Skeletal muscle satellite cell (primary cell): ENCODE data around the gene CAMKK2.

Source experiments
- H3K27me3 ChIP-seq: 2 replicates; pipeline ENCODE4 v1.7.0; 2013; ENCODE audit warnings: low read length; ENCODE audit not compliant: control insufficient read depth, insufficient read depth
- H3K36me3 ChIP-seq: 2 replicates; pipeline ENCODE4 v1.7.0; 2013; ENCODE audit warnings: mild to moderate bottlenecking, control low read depth, low read length; ENCODE audit not compliant: insufficient read depth
- H3K4me1 ChIP-seq: 2 replicates; pipeline ENCODE4 v1.7.0; 2013; ENCODE audit warnings: low read length; ENCODE audit not compliant: control insufficient read depth, insufficient read depth
- H3K4me2 ChIP-seq: 2 replicates; pipeline ENCODE4 v1.7.0; 2013; ENCODE audit warnings: mild to moderate bottlenecking, low read length
- H3K4me3 ChIP-seq: 2 replicates; pipeline ENCODE4 v1.7.0; 2013; ENCODE audit warnings: low read length
- H3K9ac ChIP-seq: 2 replicates; pipeline ENCODE4 v1.7.0; 2013; ENCODE audit warnings: mild to moderate bottlenecking, low read depth, low read length, moderate library complexity
- H3K9me3 ChIP-seq: replicated peaks from 2 replicates; pipeline ENCODE4 v1.7.0; 2013; ENCODE audit warnings: mild to moderate bottlenecking, control low read depth, low read length

The CAMKK2 gene

GRCh38 chr12:121295746-121296617 lies 527 bp downstream of the CAMKK2 start:
- peak overlapping the region; percentile 97 for H3K4me2 ChIP-seq
- H3K4me3 ChIP-seq, result peak overlapping the region; percentile 96
- no peaks in the 10 kb centered on the region for H3K9me3 ChIP-seq
- peak overlapping the region; percentile 95 for H3K9ac ChIP-seq
- no peaks in the 10 kb centered on the region for H3K27me3 ChIP-seq
- H3K4me1 ChIP-seq, result peaks cover 18% of the 10 kb centered on the region
- peaks cover 4% of the 10 kb centered on the region for H3K36me3 ChIP-seq

DNA sequence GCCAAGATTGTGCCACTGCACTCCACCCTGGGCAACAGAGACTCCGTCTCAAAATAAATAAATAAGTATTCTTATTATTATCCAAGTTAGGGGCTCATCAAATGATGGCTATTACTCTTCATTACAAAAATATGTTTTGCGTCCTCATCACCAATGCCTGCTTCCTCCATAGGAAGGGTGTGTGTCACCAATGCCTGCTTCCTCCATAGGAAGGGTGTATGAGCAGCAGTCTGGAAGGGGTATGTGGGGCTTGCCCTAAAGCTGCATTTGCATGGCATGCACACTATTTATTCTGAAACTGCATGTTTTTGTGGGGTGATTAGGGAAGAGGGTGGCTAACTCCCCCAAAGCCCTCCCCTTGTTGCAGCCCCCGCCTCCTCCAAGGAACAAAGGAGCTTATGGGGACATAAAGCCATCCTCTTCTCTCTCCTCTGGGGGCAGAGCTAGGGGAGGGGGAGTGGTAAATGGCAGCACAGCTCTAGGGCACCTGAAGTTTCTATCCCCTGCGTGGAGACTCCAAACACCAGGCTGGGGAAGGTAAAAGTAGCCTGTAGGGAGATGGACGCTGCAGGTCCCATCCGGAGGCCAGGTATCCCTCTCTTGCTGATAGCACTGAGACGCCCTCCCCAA lies 1.3 kb downstream of the CAMKK2 start:
- Histone ChIP-seq H3K36me3 (peaks cover 4% of the 10 kb centered on the region), H3K4me1 (peaks cover 18% of the 10 kb centered on the region), H3K4me3 (peak overlapping the region; percentile 96), H3K27me3 (no peaks in the 10 kb centered on the region), H3K4me2 (peak overlapping the region; percentile 97), H3K9ac (peak overlapping the region; percentile 95), H3K9me3 (no peaks in the 10 kb centered on the region)

GRCh38 chr12:121294151-121294889 lies 2.2 kb downstream of the CAMKK2 start:
- H3K9me3 ChIP-seq, result no peaks in the 10 kb centered on the region
- no peaks in the 10 kb centered on the region for H3K27me3 ChIP-seq
- H3K4me3 ChIP-seq, result no peak overlapping the region
- H3K9ac ChIP-seq, result no peak overlapping the region
- H3K4me1 ChIP-seq, result peaks cover 18% of the 10 kb centered on the region
- peaks cover 4% of the 10 kb centered on the region for H3K36me3 ChIP-seq
- H3K4me2 ChIP-seq, result no peak overlapping the region

DNA sequence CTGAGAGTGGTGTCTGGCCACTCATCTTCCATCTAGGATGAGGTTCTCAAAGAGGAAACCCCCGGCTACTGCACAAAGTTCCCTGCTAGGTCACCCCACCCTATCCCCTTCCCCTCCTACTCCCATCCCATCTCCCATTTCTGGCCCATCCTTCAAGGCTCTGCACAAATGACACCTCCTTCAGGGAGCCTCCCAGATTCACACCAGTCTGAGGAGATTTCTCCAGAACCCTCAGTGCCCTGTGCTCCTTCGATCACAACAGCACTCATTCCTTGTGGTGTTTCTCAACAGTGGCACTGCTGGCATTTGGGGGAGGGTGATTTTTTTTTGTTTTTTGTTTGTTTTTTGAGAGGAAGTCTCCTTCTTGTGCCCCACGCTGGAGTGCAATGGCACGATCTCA lies 2.9 kb downstream of the CAMKK2 start:
- Histone ChIP-seq H3K27me3 (no peaks in the 10 kb centered on the region), H3K4me3 (no peak overlapping the region), H3K4me1 (peaks cover 18% of the 10 kb centered on the region), H3K9me3 (no peaks in the 10 kb centered on the region), H3K4me2 (no peak overlapping the region), H3K36me3 (peaks cover 4% of the 10 kb centered on the region), H3K9ac (no peak overlapping the region)

GRCh38 chr12:121290410-121290809 lies 6.1 kb downstream of the CAMKK2 start:
- H3K9ac ChIP-seq, result no peak overlapping the region
- no peak overlapping the region for H3K4me2 ChIP-seq
- H3K27me3 ChIP-seq, result no peaks in the 10 kb centered on the region
- peaks cover 11% of the 10 kb centered on the region for H3K36me3 ChIP-seq
- H3K4me3 ChIP-seq, result no peak overlapping the region
- H3K4me1 ChIP-seq, result peaks cover 7% of the 10 kb centered on the region
- H3K9me3 ChIP-seq, result no peaks in the 10 kb centered on the region

- Histone ChIP-seq H3K36me3 (peaks cover 11% of the 10 kb centered on the region), H3K4me3 (no peak overlapping the region), H3K4me1 (peaks cover 4% of the 10 kb centered on the region)
These were observed 6.5 kb downstream of the CAMKK2 start for GRCh38 chr12:121289962-121290361.

GRCh38 chr12:121288986-121289385 lies 7.5 kb downstream of the CAMKK2 start:
- no peak overlapping the region for H3K4me3 ChIP-seq
- no peak overlapping the region for H3K4me2 ChIP-seq
- H3K27me3 ChIP-seq, result no peaks in the 10 kb centered on the region
- peaks cover 3% of the 10 kb centered on the region for H3K4me1 ChIP-seq
- no peaks in the 10 kb centered on the region for H3K9me3 ChIP-seq
- H3K36me3 ChIP-seq, result peaks cover 11% of the 10 kb centered on the region
- no peak overlapping the region for H3K9ac ChIP-seq

More at GRCh38 chr12:121289962-121290361, 6.5 kb downstream of the CAMKK2 start:
- no peak overlapping the region for H3K4me2 ChIP-seq
- no peaks in the 10 kb centered on the region for H3K27me3 ChIP-seq
- H3K9ac ChIP-seq, result no peak overlapping the region
- no peaks in the 10 kb centered on the region for H3K9me3 ChIP-seq

DNA sequence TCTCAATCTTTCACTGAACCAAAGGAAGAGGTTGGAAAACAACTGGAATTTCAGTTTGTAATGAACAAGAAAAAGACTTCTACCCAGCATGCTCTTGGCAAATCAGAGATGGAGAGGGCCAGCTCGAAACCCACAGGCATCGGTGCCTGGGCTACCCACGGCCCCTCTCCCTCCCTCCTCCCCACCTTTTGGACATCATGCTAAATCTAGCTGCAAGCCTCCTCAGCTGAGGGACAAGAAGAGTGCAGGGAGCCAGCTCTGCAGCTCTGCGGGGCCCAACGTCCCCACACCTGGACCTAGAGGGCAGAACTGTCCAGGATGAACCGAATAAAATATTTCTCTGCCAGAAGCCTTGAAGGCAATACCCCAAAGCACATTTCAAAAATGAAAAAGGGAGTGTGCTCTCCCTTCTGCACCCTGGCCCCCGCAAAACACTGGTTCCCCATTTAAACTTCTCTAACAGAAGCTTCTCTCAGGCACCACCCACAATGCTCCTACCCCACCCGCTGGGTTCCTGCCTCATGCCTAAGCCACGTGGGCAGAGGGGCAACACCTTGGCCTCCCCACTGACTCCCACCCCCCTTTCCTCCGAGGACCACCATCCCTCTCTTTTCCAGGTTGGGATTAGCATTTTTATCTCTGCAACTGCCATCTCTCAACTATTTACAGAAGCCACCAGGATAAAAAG lies 8.2 kb downstream of the CAMKK2 start:
- no peak overlapping the region for H3K9ac ChIP-seq
- H3K36me3 ChIP-seq, result peaks cover 11% of the 10 kb centered on the region
- H3K4me1 ChIP-seq, result peaks cover 3% of the 10 kb centered on the region
- no peaks in the 10 kb centered on the region for H3K27me3 ChIP-seq
- no peaks in the 10 kb centered on the region for H3K9me3 ChIP-seq
- no peak overlapping the region for H3K4me3 ChIP-seq
- no peak overlapping the region for H3K4me2 ChIP-seq

GRCh38 chr12:121287267-121287954 lies 9.1 kb downstream of the CAMKK2 start:
- no peak overlapping the region for H3K4me2 ChIP-seq
- no peaks in the 10 kb centered on the region for H3K9me3 ChIP-seq
- no peak overlapping the region for H3K9ac ChIP-seq
- no peak overlapping the region for H3K4me3 ChIP-seq
- H3K4me1 ChIP-seq, result peaks cover 3% of the 10 kb centered on the region
- H3K27me3 ChIP-seq, result no peaks in the 10 kb centered on the region
- peaks cover 11% of the 10 kb centered on the region for H3K36me3 ChIP-seq

- Histone ChIP-seq H3K4me3 (no peak overlapping the region), H3K9ac (no peak overlapping the region), H3K9me3 (no peaks in the 10 kb centered on the region), H3K4me1 (peaks cover 3% of the 10 kb centered on the region), H3K27me3 (no peaks in the 10 kb centered on the region), H3K4me2 (no peak overlapping the region), H3K36me3 (peaks cover 7% of the 10 kb centered on the region)
These were observed 10.7 kb downstream of the CAMKK2 start for GRCh38 chr12:121285856-121286255.
